SK-N-SH (cell line): ENCODE data around the gene TOLLIP.
"Not testable (repeated sequence)": the region's sequence is repeated elsewhere in the genome, so short reads cannot be mapped to it uniquely, and the experiment has no call there.

Experiments used
- CTCF ChIP-seq: fragments of 200-600 bp; sonication (generic); IDR thresholded peaks from 2 replicates; pipeline ENCODE4 v1.6.1; 2017; ENCODE audit warnings: antibody characterized with exemption, mild to moderate bottlenecking, moderate library complexity
- FOXM1 ChIP-seq: IDR thresholded peaks from 2 replicates; pipeline ENCODE4 v1.4.0; 2012; ENCODE audit warnings: low read depth, mild to moderate bottlenecking
- JUND ChIP-seq: IDR thresholded peaks from 2 replicates; pipeline ENCODE4 v1.4.0; 2012
- MAX ChIP-seq: IDR thresholded peaks from 2 replicates; pipeline ENCODE4 v1.4.0; 2012; ENCODE audit warnings: low read depth
- POLR2AphosphoS5 ChIP-seq: IDR thresholded peaks from 2 replicates; pipeline ENCODE4 v1.6.1; 2012; ENCODE audit warnings: low read depth, low read length
- REST ChIP-seq: IDR thresholded peaks from 2 replicates; pipeline ENCODE4 v1.6.1; 2012; ENCODE audit warnings: mild to moderate bottlenecking, low read depth, low read length, moderate library complexity
- RXRA ChIP-seq: IDR thresholded peaks from 2 replicates; pipeline ENCODE4 v1.4.0; 2012; ENCODE audit warnings: low read depth, mild to moderate bottlenecking, borderline replicate concordance
- USF2 ChIP-seq: fragments of 150-350 bp; IDR thresholded peaks from 2 replicates; pipeline ENCODE4 v1.6.1; 2017; ENCODE audit warnings: antibody characterized with exemption, low read length, low read depth, borderline replicate concordance

GRCh38 chr11:1347411-1347999 lies 38.1 kb upstream of the TOLLIP start:
- TF ChIP-seq RXRA, JUND, MAX, CTCF, REST, USF2, POLR2AphosphoS5, FOXM1: not testable (repeated sequence)
